HG03103 (cell line): ENCODE measurements around the gene CAMTA2.

Experiments
- ATAC-seq: cut with Tn5 transposase; IDR thresholded peaks from one replicate; pipeline ENCODE4 v1.9.1; 2021; ENCODE audit warnings: low read depth; ENCODE audit not compliant: unreplicated experiment

CAMTA2 gene

GRCh38 chr17:5000237-5000639 is 12.8 kb upstream of the CAMTA2 start:
- no peak for ATAC-seq

- ATAC-seq, result no peak
Observed at GRCh38 chr17:4999430-5000093, 12.1 kb upstream of the CAMTA2 start.

GRCh38 chr17:4998732-4999429 is 11.4 kb upstream of the CAMTA2 start:
- ATAC-seq, result no peak

GRCh38 chr17:4998027-4998731 is 10.7 kb upstream of the CAMTA2 start:
- peak; percentile 7 for ATAC-seq

GRCh38 chr17:4997302-4998026 is 10.0 kb upstream of the CAMTA2 start, which contains the start of the genes INCA1 and KIF1C:
INCA1 (minus strand) TSS chr17:4997522; CDS start chr17:4994437, 3,085 bp downstream.
KIF1C (plus strand) TSS chr17:4997950; CDS start chr17:5000247, 2,297 bp downstream.
- ATAC-seq, result peak; percentile 66

- no peak for ATAC-seq
Observed at GRCh38 chr17:4994081-4994595, 6.7 kb upstream of the CAMTA2 start.

- no peak for ATAC-seq
Observed at GRCh38 chr17:4987767-4988567, 492 bp upstream of the CAMTA2 start.

- ATAC-seq, result no peak
Observed at GRCh38 chr17:4986403-4986802, 1.1 kb downstream of the CAMTA2 start.

- ATAC-seq, result no peak
Observed at GRCh38 chr17:4982305-4982704, 5.2 kb downstream of the CAMTA2 start.

GRCh38 chr17:4980644-4981216 is 6.7 kb downstream of the CAMTA2 start:
- ATAC-seq, result no peak

- no peak for ATAC-seq
Observed at GRCh38 chr17:4978726-4979125, 8.7 kb downstream of the CAMTA2 start.

- no peak for ATAC-seq
Observed at GRCh38 chr17:4974115-4974670, 13.3 kb downstream of the CAMTA2 start.

- ATAC-seq, result no peak
Observed at GRCh38 chr17:4973256-4974114, 14.0 kb downstream of the CAMTA2 start.

GRCh38 chr17:4972752-4973151 is 14.7 kb downstream of the CAMTA2 start:
- ATAC-seq, result no peak

- ATAC-seq, result no peak
Observed at GRCh38 chr17:4972322-4972721, 15.2 kb downstream of the CAMTA2 start.

GRCh38 chr17:4971826-4972225 is 15.6 kb downstream of the CAMTA2 start:
- no peak for ATAC-seq

GRCh38 chr17:4970273-4970672 is 17.2 kb downstream of the CAMTA2 start:
- ATAC-seq, result no peak

- no peak for ATAC-seq
Observed at GRCh38 chr17:4969551-4970173, 17.8 kb downstream of the CAMTA2 start.
